ENCODE results near the gene CCK. TPM values are rescaled to one million over a fixed set of nuclear protein-coding genes. Genes with fewer than 3 reads are reported as not detected.

The CCK gene
- total RNA-seq, 1 donor from 2014 or later = 1.1 TPM

DNA sequence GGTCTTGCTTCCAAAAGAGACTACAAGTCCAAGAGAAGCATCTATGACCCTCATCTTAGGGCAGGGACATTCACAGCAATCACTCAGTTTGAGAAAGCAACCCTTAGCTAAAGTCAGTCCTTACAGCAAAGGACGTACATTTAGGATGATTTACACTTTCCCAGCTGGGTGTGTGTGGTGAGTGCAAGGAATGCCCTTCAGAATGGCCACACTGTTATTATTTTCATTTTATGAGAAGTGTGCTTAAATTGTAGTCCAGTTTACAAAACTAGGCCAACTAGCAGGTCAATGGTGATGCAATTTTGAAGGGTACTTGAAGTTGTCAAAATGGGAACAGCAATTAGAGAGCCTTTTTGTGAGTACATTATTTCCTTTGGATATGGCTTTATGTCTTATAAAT is 26.0 kb upstream of the CCK start:
- H3K4me1 ChIP-seq = no peaks in the 10 kb centered on the region
- no peak overlapping the region for H3K4me3 Mint-ChIP-seq
- H2AFZ ChIP-seq (replicated peaks) = no peak overlapping the region
- no peaks in the 10 kb centered on the region for H4K20me1 ChIP-seq (ENCODE audit: low read depth)
- H3K4me2 ChIP-seq = no peak overlapping the region
- peaks cover 12% of the 10 kb centered on the region for H3K27me3 Mint-ChIP-seq (ENCODE audit: insufficient read depth, low read depth)
- no peak overlapping the region for H3K4me3 ChIP-seq
- H3K36me3 Mint-ChIP-seq = no peaks in the 10 kb centered on the region
- TF ChIP-seq CTCF (IDR thresholded peaks at IDR 0.05) (no peak), EZH2 (IDR thresholded peaks at IDR 0.05) (no peak), EZH2phosphoT487 (IDR thresholded peaks at IDR 0.05) (no peak)
- no peaks in the 10 kb centered on the region for H3K79me2 ChIP-seq (ENCODE audit: low read depth)
- peaks cover 4% of the 10 kb centered on the region for H3K9me3 Mint-ChIP-seq
- H3F3A ChIP-seq (ENCODE audit: low read depth) = no peaks in the 10 kb centered on the region
- H3K9me3 ChIP-seq (ENCODE audit: low read depth) = no peaks in the 10 kb centered on the region
- H3K36me3 ChIP-seq = no peaks in the 10 kb centered on the region
- no peak overlapping the region for H3K9ac ChIP-seq
- no peak overlapping the region for H3K27ac ChIP-seq
- H3K27ac Mint-ChIP-seq = no peak overlapping the region
- no peaks in the 10 kb centered on the region for H3K27me3 ChIP-seq
- H3K4me1 Mint-ChIP-seq = no peaks in the 10 kb centered on the region
- DNase-seq (ENCODE audit: low spot score) = no peak

DNA sequence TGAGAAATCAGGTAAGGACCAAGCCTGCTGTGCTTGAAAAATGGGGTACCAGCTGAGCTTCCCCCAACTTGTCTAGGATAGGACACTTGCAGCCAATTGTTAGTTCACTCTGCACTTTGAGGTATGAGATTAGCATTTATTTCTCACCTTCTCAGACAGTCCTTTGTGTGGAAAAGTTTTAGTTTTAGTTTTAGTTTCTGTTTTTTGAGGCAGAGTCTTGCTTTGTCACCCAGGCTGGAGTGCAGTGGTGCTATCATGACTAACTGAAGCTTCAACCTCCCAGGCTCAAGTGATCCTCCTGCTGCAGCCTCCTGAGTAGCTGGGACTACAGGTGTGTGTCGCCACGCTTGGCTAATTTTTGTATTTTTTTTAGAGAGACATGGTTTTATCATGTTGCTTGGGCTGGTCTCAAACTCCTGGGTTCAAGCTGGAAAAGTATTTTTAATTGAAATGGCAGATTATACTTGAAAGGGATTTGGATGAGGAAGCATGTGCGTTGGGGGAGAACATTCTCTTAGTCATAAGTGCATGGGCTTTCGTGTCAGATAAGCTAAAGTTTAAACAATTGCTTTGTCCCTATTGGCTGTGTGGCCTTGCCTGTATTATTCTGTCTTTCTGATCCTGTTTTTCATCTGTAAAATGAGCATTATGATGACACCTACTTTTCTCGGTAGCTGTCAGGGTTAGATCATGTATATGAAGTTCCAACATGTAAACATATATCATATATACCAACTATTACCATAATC is 25.2 kb upstream of the CCK start:
- Histone ChIP-seq H3K9me3 (ENCODE audit: low read depth) (no peaks in the 10 kb centered on the region), H4K20me1 (ENCODE audit: low read depth) (no peaks in the 10 kb centered on the region), H3K27me3 (no peaks in the 10 kb centered on the region), H3K36me3 (no peaks in the 10 kb centered on the region), H3K4me2 (no peak overlapping the region), H2AFZ (replicated peaks) (no peak overlapping the region), H3K4me3 (no peak overlapping the region), H3K27ac (no peak overlapping the region), H3K79me2 (ENCODE audit: low read depth) (no peaks in the 10 kb centered on the region), H3K4me1 (no peaks in the 10 kb centered on the region), H3K9ac (no peak overlapping the region), H3F3A (ENCODE audit: low read depth) (no peaks in the 10 kb centered on the region)
- Mint-ChIP-seq H3K4me3 (no peak overlapping the region), H3K36me3 (no peaks in the 10 kb centered on the region), H3K27ac (no peak overlapping the region), H3K4me1 (no peaks in the 10 kb centered on the region), H3K9me3 (peaks cover 7% of the 10 kb centered on the region), H3K27me3 (ENCODE audit: insufficient read depth, low read depth) (peaks cover 11% of the 10 kb centered on the region)
- TF ChIP-seq CTCF (IDR thresholded peaks at IDR 0.05) = no peak
- no peak for TF ChIP-seq EZH2phosphoT487 (IDR thresholded peaks at IDR 0.05)
- TF ChIP-seq EZH2 (IDR thresholded peaks at IDR 0.05) = no peak
- no peak for DNase-seq (ENCODE audit: low spot score)

GRCh38 chr3:42289026-42289425 is 23.0 kb upstream of the CCK start:
- no peak overlapping the region for H3K4me3 Mint-ChIP-seq
- H3K9me3 Mint-ChIP-seq = peaks cover 7% of the 10 kb centered on the region

More at GRCh38 chr3:42289026-42289425, 23.0 kb upstream of the CCK start:
- TF ChIP-seq CTCF (IDR thresholded peaks at IDR 0.05) (no peak), EZH2 (IDR thresholded peaks at IDR 0.05) (no peak), EZH2phosphoT487 (IDR thresholded peaks at IDR 0.05) (no peak)
- Histone ChIP-seq H4K20me1 (ENCODE audit: low read depth) (no peaks in the 10 kb centered on the region), H3K9me3 (ENCODE audit: low read depth) (no peaks in the 10 kb centered on the region), H3K4me1 (no peaks in the 10 kb centered on the region), H3K27me3 (no peaks in the 10 kb centered on the region), H2AFZ (replicated peaks) (no peak overlapping the region), H3F3A (ENCODE audit: low read depth) (no peaks in the 10 kb centered on the region), H3K4me3 (no peak overlapping the region), H3K4me2 (no peak overlapping the region), H3K9ac (no peak overlapping the region), H3K27ac (no peak overlapping the region), H3K79me2 (ENCODE audit: low read depth) (no peaks in the 10 kb centered on the region), H3K36me3 (no peaks in the 10 kb centered on the region)
- no peak for DNase-seq (ENCODE audit: low spot score)
- Mint-ChIP-seq H3K27ac (no peak overlapping the region), H3K36me3 (no peaks in the 10 kb centered on the region), H3K27me3 (ENCODE audit: insufficient read depth, low read depth) (peaks cover 8% of the 10 kb centered on the region), H3K4me1 (no peaks in the 10 kb centered on the region)

Measured in neural progenitor cell (in vitro differentiated cells).